HepG2 (cell line): ENCODE measurements around the gene PRRT1B. TPM values are rescaled to one million over a fixed set of nuclear protein-coding genes. Genes with fewer than 3 reads are reported as not detected.

ENCODE experiments used
- AGO2 ChIP-seq: fragments of 200-400 bp; formaldehyde crosslinking; optimal IDR thresholded peaks from 2 replicates; pipeline ENCODE3; 2017; ENCODE audit warnings: mild to moderate bottlenecking, low read depth, low read length, moderate library complexity
- CSRNP1 ChIP-seq: sonication (generic); formaldehyde crosslinking; IDR thresholded peaks from 2 replicates; pipeline ENCODE4 v1.8.1; 2023; ENCODE audit warnings: mild to moderate bottlenecking, missing genetic modification reagents
- EED ChIP-seq: sonication (generic); formaldehyde crosslinking; IDR thresholded peaks from 2 replicates; pipeline ENCODE4 v1.5.0; 2020; ENCODE audit warnings: mild to moderate bottlenecking, missing genetic modification reagents
- KIAA2018 ChIP-seq: sonication (generic); formaldehyde crosslinking; IDR thresholded peaks from 2 replicates; pipeline ENCODE4 v1.5.0; 2020; ENCODE audit warnings: mild to moderate bottlenecking, missing genetic modification reagents, borderline replicate concordance
- KLF16 ChIP-seq, 2 experiments: sonication (generic) in 1 of 2; formaldehyde crosslinking in 1 of 2; IDR thresholded peaks; 2 replicates each; pipeline versions ENCODE4 v1.6.1 to v1.8.0; 2016 to 2023; ENCODE audit warnings: missing genetic modification reagents in 2 of 2, missing compliant biosample characterization in 1 of 2
- MAX ChIP-seq: IDR thresholded peaks from 2 replicates; pipeline ENCODE4 v1.6.1; 2012; ENCODE audit warnings: inconsistent platforms
- MTA1 ChIP-seq: sonication (generic); formaldehyde crosslinking; IDR thresholded peaks from 2 replicates; pipeline ENCODE4 v1.4.0; 2020; ENCODE audit warnings: missing genetic modification reagents, mild to moderate bottlenecking, borderline replicate concordance
- NFKBIZ ChIP-seq: IDR thresholded peaks from 2 replicates; pipeline ENCODE4 v1.6.1; 2018; ENCODE audit warnings: missing genetic modification reagents, missing compliant biosample characterization
- SALL1 ChIP-seq: sonication (generic); formaldehyde crosslinking; IDR thresholded peaks from 2 replicates; pipeline ENCODE4 v1.8.0; 2022; ENCODE audit warnings: mild to moderate bottlenecking, missing genetic modification reagents
- SPEN ChIP-seq: sonication (generic); formaldehyde crosslinking; IDR thresholded peaks from 2 replicates; pipeline ENCODE4 v1.5.1; 2020; ENCODE audit warnings: low read depth, mild to moderate bottlenecking, missing genetic modification reagents
- XRCC5 ChIP-seq: fragments of 200-400 bp; formaldehyde crosslinking; optimal IDR thresholded peaks from 2 replicates; pipeline ENCODE3; 2017; ENCODE audit warnings: mild to moderate bottlenecking, low read length
- ZBTB14 ChIP-seq: sonication (generic); formaldehyde crosslinking; IDR thresholded peaks from 2 replicates; pipeline ENCODE4 v1.4.0; 2020; ENCODE audit warnings: missing genetic modification reagents
- ZMYM4 ChIP-seq: sonication (generic); formaldehyde crosslinking; IDR thresholded peaks from 2 replicates; pipeline ENCODE4 v1.8.1; 2023; ENCODE audit warnings: mild to moderate bottlenecking, missing genetic modification reagents
- ZNF180 ChIP-seq: sonication (generic); formaldehyde crosslinking; IDR thresholded peaks from 2 replicates; pipeline ENCODE4 v1.4.0; 2020; ENCODE audit warnings: low read depth, missing genetic modification reagents, borderline replicate concordance
- ZNF382 ChIP-seq: sonication (generic); formaldehyde crosslinking; IDR thresholded peaks from 2 replicates; pipeline ENCODE4 v1.5.0; 2020; ENCODE audit warnings: missing genetic modification reagents, mild to moderate bottlenecking, borderline replicate concordance
- ZNF556 ChIP-seq: sonication (generic); formaldehyde crosslinking; IDR thresholded peaks from 2 replicates; pipeline ENCODE4 v1.4.0; 2020; ENCODE audit warnings: mild to moderate bottlenecking, missing genetic modification reagents, borderline replicate concordance
- polyA plus RNA-seq, 8 experiments: library from polyadenylated mRNA; depleted of rRNA in 3 of 8; stranded (reverse) in 7 of 8; unstranded in 1 of 8; fragments of >200 nt; fragmentation: Illumina TruSeq in 4 of 8; extraction: Trizol in 4 of 8; gene quantifications; 2 replicates each; pipeline versions ENCODE4 v1.2.1 to v1.2.3, GENCODE V29; 2011 to 2016; ENCODE audit warnings: low read depth in 4 of 8, missing spikeins in 1 of 8, mixed read lengths in 1 of 8; ENCODE audit not compliant: insufficient read depth in 1 of 8
- total RNA-seq, 5 experiments: library from RNA; depleted of rRNA; stranded (reverse); fragments of >200 nt; fragmentation: Illumina TruSeq; extraction: Trizol; gene quantifications; 2 replicates each; pipeline ENCODE4 v1.2.3, GENCODE V29; 2016; ENCODE audit warnings: low read depth in 1 of 5

Gene PRRT1B
- total and polyA plus RNA-seq, 2 of the 13 experiments (the other 11 are each of a cell fraction or from before 2014, with no cell fraction given) = not detected

- TF ChIP-seq CSRNP1 (CRISPR knock-in tag) (0 out of 2 replicates have a peak, but pooled peaks have one; percentile 39), EED (CRISPR knock-in tag) (0 out of 2 replicates have a peak, but pooled peaks have one; percentile 20), SPEN (peak; percentile 70), ZMYM4 (CRISPR knock-in tag) (peak; percentile 51; the same call in 1 of the 2 replicates), NFKBIZ (CRISPR knock-in tag) (0 out of 2 replicates have a peak, but pooled peaks have one; percentile 61), KIAA2018 (CRISPR knock-in tag) (no peak), XRCC5 (peak; percentile 55), MTA1 (CRISPR knock-in tag) (0 out of 2 replicates have a peak, but pooled peaks have one; percentile 50), ZNF180 (CRISPR knock-in tag) (0 out of 2 replicates have a peak, but pooled peaks have one; percentile 46), ZNF382 (CRISPR knock-in tag) (no peak), ZBTB14 (CRISPR knock-in tag) (0 out of 2 replicates have a peak, but pooled peaks have one; percentile 30), KLF16 (CRISPR knock-in tag; IDR thresholded peaks at IDR 0.05) (peak in 1 of 2 experiments; percentile 48; a peak in 1 of 4 replicates), SALL1 (CRISPR knock-in tag) (peak; percentile 79), MAX (no peak; the same call in 1 of the 2 replicates), AGO2 (no peak), ZNF556 (CRISPR knock-in tag) (0 out of 2 replicates have a peak, but pooled peaks have one; percentile 64)
Observed at GRCh38 chr9:131590907-131591844, 45.9 kb downstream of the PRRT1B start (continued).
